Vagina (tissue), 2 donors: ENCODE measurements around the gene MAP1LC3B. TPM values are rescaled to one million over a fixed set of nuclear protein-coding genes. Genes with fewer than 3 reads are reported as not detected.

Source experiments
- DNase-seq, 2 donors: peaks; one replicate each; pipeline ENCODE4 v3.0.0-alpha.2; 2017; ENCODE audit errors: extremely low spot score in 2 of 2
- H3K27ac ChIP-seq: fragments of 200-600 bp; sonication (generic); one replicate; pipeline ENCODE4 v1.5.1; 2019
- H3K27me3 ChIP-seq: fragments of 200-600 bp; sonication (generic); one replicate; pipeline ENCODE4 v1.5.1; 2019
- H3K36me3 ChIP-seq, 2 donors: fragments of 200-600 bp; sonication (generic); one replicate each; pipeline ENCODE4 v1.5.1; 2017 to 2019
- H3K4me1 ChIP-seq: fragments of 200-600 bp; sonication (generic); one replicate; pipeline ENCODE4 v1.5.1; 2019
- H3K4me3 ChIP-seq, 2 donors: fragments of 200-600 bp; sonication (generic); 1 replicate in 1 of 2; 2 replicates in 1 of 2; pipeline ENCODE4 v1.5.1; 2016 to 2019
- H3K9me3 ChIP-seq: fragments of 200-600 bp; sonication (generic); one replicate; pipeline ENCODE4 v1.5.1; 2019
- POLR2A ChIP-seq, 2 donors: fragments of 450-650 bp; IDR thresholded peaks; one replicate each; pipeline ENCODE4 v1.6.1; 2017; ENCODE audit warnings: antibody characterized with exemption in 2 of 2, mild to moderate bottlenecking in 2 of 2, moderate library complexity in 2 of 2
- POLR2AphosphoS5 ChIP-seq, 2 donors: sonication (generic); formaldehyde crosslinking; IDR thresholded peaks; one replicate each; pipeline ENCODE4 v1.9.0; 2017; ENCODE audit warnings: antibody characterized with exemption in 2 of 2, mild to moderate bottlenecking in 2 of 2, low read depth in 1 of 2; ENCODE audit not compliant: insufficient read depth in 1 of 2
- intact Hi-C: fragments of 100-400 bp; cut with DNase I; formaldehyde crosslinking; loops from one replicate; pipeline ENCODE4 v1.15.1; 2023
- total RNA-seq: library from RNA; depleted of rRNA; stranded (reverse); fragments of >200 nt; gene quantifications from one replicate; pipeline ENCODE4 v1.2.3, GENCODE V29; 2016
- TF ChIP-seq, protein P1 (sequence below), 3 experiments: fragments of 450-650 bp in 2 of 3; fragments of 200-600 bp in 1 of 3; sonication (generic) in 1 of 3; IDR thresholded peaks; one replicate each; pipeline ENCODE4 v1.5.1; 2017 to 2019; ENCODE audit warnings: antibody characterized with exemption in 3 of 3, mild to moderate bottlenecking in 2 of 3, moderate library complexity in 2 of 3

The MAP1LC3B gene
- total RNA-seq, 1 donor from 2014 or later = 44.9 TPM

GRCh38 chr16:87409781-87410180 is 17.6 kb downstream of the MAP1LC3B start:
- TF ChIP-seq, protein P1, sequence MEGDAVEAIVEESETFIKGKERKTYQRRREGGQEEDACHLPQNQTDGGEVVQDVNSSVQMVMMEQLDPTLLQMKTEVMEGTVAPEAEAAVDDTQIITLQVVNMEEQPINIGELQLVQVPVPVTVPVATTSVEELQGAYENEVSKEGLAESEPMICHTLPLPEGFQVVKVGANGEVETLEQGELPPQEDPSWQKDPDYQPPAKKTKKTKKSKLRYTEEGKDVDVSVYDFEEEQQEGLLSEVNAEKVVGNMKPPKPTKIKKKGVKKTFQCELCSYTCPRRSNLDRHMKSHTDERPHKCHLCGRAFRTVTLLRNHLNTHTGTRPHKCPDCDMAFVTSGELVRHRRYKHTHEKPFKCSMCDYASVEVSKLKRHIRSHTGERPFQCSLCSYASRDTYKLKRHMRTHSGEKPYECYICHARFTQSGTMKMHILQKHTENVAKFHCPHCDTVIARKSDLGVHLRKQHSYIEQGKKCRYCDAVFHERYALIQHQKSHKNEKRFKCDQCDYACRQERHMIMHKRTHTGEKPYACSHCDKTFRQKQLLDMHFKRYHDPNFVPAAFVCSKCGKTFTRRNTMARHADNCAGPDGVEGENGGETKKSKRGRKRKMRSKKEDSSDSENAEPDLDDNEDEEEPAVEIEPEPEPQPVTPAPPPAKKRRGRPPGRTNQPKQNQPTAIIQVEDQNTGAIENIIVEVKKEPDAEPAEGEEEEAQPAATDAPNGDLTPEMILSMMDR (IDR thresholded peaks at IDR 0.05) = no peak
- TF ChIP-seq POLR2AphosphoS5 (IDR thresholded peaks at IDR 0.05; ENCODE audit: insufficient read depth in 1 of 2, low read depth in 1 of 2) = no peak
- TF ChIP-seq POLR2A (IDR thresholded peaks at IDR 0.05) = no peak
- H3K4me3 ChIP-seq = no peak overlapping the region
- H3K4me1 ChIP-seq = no peaks in the 10 kb centered on the region
- DNase-seq = no peak
- no peaks in the 10 kb centered on the region for H3K27me3 ChIP-seq
- H3K9me3 ChIP-seq = no peaks in the 10 kb centered on the region
- no peak overlapping the region for H3K27ac ChIP-seq
- peaks cover 0 to 62% of the 10 kb centered on the region in 2 donors for H3K36me3 ChIP-seq
- intact Hi-C loops = loop anchor here (10.0 kb wide), 2 partner anchors 85 to 225 kb away; partner anchors contain the start of gene ZCCHC14

DNA sequence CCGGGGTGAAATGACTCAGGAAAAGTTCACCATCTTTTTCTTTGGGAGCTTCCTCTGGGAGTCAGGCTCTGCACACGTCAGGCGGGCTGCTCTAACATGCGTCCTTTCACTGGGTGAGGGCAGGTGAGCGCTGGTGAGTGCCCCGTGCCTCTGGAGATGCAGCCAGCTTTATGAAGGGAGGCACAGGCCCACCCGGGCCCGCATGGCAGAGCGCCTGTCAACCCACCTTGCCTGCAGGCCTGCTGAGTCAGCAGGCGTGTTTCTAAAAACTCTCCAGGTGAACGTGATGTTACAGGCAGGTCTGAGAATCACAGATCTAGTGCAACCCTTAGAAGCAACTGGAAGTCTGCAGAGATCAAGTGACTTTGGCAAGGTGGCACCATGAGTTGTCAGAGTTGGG is 18.4 kb downstream of the MAP1LC3B start:
- DNase-seq = no peak
- Histone ChIP-seq H3K27me3 (no peaks in the 10 kb centered on the region), H3K27ac (no peak overlapping the region), H3K4me3 (no peak overlapping the region), H3K4me1 (no peaks in the 10 kb centered on the region), H3K36me3 (peaks cover 0 to 57% of the 10 kb centered on the region in 2 donors), H3K9me3 (no peaks in the 10 kb centered on the region)
- no peak for TF ChIP-seq POLR2AphosphoS5 (IDR thresholded peaks at IDR 0.05; ENCODE audit: insufficient read depth in 1 of 2, low read depth in 1 of 2)
- TF ChIP-seq, protein P1 (IDR thresholded peaks at IDR 0.05) = no peak
- no peak for TF ChIP-seq POLR2A (IDR thresholded peaks at IDR 0.05)
- intact Hi-C loops = loop anchor here (10.0 kb wide), 2 partner anchors 84 to 224 kb away; partner anchors contain the start of gene ZCCHC14

DNA sequence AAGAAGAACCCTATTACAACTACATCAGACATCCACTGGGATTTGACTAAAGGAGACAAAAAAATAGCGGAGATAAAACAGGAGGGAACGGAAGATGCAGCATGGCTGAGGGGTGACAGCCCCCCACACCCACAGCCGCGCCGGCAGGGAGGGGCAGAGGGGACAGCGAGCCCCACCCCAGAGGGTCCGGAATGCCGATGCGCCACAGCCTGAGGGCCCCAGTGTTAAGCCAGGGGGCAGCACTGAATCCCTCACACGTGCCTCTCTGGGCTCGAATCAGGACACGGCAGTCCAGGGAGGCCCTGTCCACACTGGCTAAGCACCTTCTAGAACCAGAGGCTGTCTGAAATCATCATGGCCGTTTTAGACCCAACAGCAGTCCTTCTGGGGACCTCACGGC is 18.8 kb downstream of the MAP1LC3B start:
- H3K4me1 ChIP-seq = no peaks in the 10 kb centered on the region
- H3K27ac ChIP-seq = no peak overlapping the region
- H3K27me3 ChIP-seq = no peaks in the 10 kb centered on the region
- H3K4me3 ChIP-seq = no peak overlapping the region
- intact Hi-C loops = loop anchor here (10.0 kb wide), 2 partner anchors 84 to 224 kb away; partner anchors contain the start of gene ZCCHC14
- no peak for TF ChIP-seq POLR2AphosphoS5 (IDR thresholded peaks at IDR 0.05; ENCODE audit: insufficient read depth in 1 of 2, low read depth in 1 of 2)
- TF ChIP-seq, protein P1 (IDR thresholded peaks at IDR 0.05) = no peak
- TF ChIP-seq POLR2A (IDR thresholded peaks at IDR 0.05) = no peak
- peaks cover 0 to 54% of the 10 kb centered on the region in 2 donors for H3K36me3 ChIP-seq
- DNase-seq = no peak
- H3K9me3 ChIP-seq = no peaks in the 10 kb centered on the region

DNA sequence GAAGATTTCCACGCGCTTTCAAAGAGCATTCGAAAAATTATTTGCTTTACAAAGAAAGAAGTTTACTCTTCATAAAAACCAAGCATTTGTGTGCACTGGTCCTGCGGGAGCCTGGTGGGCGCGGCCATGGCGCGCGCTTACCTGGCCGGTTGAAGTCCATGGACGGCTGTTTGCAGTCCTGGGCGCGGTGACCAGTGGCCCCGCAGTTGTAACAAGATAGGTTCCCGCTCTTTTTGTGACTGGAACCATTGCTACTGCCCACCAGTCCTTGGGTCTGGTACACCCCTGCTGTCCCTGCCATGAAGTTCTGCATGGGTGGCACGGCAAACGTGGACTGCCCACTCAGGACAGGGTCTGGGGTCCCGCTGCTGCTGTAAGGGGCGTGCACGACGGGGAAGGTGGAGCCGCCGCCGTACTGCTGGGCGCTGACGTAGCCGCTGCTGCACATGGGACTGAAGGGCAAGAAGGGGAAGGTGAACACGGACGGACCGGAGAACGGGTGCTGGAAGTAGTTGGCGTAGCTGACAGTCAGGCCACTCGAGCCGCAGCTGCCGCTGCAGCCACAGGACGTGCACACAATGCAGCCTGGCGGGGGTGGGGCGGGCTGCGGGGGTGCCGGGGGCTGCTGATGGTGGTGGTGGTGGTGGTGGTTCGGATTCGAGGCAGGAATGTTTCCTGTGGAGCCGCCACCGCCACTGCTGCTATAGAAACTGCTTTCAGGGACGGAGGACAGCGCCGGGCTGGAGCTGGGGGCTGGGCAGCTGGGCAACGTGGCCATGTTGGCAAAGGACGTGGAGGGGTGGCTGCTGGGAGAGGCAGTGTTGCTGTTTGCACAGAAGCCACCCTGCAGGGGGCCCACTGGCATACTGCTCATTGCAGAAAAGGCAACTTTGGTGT is 19.5 kb downstream of the MAP1LC3B start:
- intact Hi-C loops = loop anchor here (10.0 kb wide), 2 partner anchors 83 to 223 kb away; partner anchors contain the start of gene ZCCHC14
- TF ChIP-seq, protein P1 (IDR thresholded peaks at IDR 0.05) = no peak
- Histone ChIP-seq H3K27me3 (no peaks in the 10 kb centered on the region), H3K36me3 (peaks cover 0 to 55% of the 10 kb centered on the region in 2 donors), H3K9me3 (no peaks in the 10 kb centered on the region), H3K4me1 (no peaks in the 10 kb centered on the region), H3K4me3 (no peak overlapping the region), H3K27ac (no peak overlapping the region)
- DNase-seq = no peak
